ENCODE data around the gene MXD1. TPM values are rescaled to one million over a fixed set of nuclear protein-coding genes. Genes with fewer than 3 reads are reported as not detected.

Gene MXD1
- total and polyA plus RNA-seq, 2 experiments from 2014 or later: 1.8 to 3.9 TPM

DNA sequence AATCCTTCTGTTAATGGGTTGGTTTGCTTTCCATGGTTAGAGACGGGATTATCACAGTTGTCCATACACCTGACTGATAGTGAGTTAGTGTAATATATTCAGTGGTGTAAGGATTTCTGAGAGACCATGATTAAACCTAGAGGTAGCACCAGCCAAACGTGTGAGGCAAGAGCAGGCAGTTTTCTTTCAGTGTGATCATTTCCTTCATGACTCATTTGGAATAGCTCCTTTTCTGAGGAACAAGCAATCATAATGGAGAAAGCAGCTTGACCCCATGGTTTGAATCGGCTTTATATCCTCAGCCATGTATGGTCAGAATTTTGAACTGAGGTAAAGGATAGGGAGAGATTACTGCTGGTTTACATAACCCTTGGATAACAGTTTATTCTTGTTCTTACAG, 2.9 kb downstream of the MXD1 start:
- Histone ChIP-seq H4K20me1 (replicated peaks; ENCODE audit: insufficient read depth) (no peaks in the 10 kb centered on the region), H3K27ac (ENCODE audit: low read depth) (no peak overlapping the region), H3K27me3 (ENCODE audit: insufficient read depth) (no peaks in the 10 kb centered on the region), H3K36me3 (ENCODE audit: insufficient read depth) (no peaks in the 10 kb centered on the region), H3F3A (replicated peaks; ENCODE audit: low read depth) (no peaks in the 10 kb centered on the region), H3K79me2 (replicated peaks; ENCODE audit: insufficient read depth) (no peaks in the 10 kb centered on the region), H3K4me3 (no peak overlapping the region), H3K4me2 (no peak overlapping the region), H3K4me1 (ENCODE audit: insufficient read depth) (no peaks in the 10 kb centered on the region), H2AFZ (no peak overlapping the region), H3K9me2 (ENCODE audit: insufficient read depth) (no peaks in the 10 kb centered on the region)
- no peak overlapping the region for H3K27ac Mint-ChIP-seq
- TF ChIP-seq EZH2 (IDR thresholded peaks at IDR 0.05; ENCODE audit: low read depth, unreplicated experiment) (no peak), ZNF331 (CRISPR knock-in tag; IDR thresholded peaks at IDR 0.05; ENCODE audit: low read depth) (no peak)
- TF ChIP-seq, protein P1, sequence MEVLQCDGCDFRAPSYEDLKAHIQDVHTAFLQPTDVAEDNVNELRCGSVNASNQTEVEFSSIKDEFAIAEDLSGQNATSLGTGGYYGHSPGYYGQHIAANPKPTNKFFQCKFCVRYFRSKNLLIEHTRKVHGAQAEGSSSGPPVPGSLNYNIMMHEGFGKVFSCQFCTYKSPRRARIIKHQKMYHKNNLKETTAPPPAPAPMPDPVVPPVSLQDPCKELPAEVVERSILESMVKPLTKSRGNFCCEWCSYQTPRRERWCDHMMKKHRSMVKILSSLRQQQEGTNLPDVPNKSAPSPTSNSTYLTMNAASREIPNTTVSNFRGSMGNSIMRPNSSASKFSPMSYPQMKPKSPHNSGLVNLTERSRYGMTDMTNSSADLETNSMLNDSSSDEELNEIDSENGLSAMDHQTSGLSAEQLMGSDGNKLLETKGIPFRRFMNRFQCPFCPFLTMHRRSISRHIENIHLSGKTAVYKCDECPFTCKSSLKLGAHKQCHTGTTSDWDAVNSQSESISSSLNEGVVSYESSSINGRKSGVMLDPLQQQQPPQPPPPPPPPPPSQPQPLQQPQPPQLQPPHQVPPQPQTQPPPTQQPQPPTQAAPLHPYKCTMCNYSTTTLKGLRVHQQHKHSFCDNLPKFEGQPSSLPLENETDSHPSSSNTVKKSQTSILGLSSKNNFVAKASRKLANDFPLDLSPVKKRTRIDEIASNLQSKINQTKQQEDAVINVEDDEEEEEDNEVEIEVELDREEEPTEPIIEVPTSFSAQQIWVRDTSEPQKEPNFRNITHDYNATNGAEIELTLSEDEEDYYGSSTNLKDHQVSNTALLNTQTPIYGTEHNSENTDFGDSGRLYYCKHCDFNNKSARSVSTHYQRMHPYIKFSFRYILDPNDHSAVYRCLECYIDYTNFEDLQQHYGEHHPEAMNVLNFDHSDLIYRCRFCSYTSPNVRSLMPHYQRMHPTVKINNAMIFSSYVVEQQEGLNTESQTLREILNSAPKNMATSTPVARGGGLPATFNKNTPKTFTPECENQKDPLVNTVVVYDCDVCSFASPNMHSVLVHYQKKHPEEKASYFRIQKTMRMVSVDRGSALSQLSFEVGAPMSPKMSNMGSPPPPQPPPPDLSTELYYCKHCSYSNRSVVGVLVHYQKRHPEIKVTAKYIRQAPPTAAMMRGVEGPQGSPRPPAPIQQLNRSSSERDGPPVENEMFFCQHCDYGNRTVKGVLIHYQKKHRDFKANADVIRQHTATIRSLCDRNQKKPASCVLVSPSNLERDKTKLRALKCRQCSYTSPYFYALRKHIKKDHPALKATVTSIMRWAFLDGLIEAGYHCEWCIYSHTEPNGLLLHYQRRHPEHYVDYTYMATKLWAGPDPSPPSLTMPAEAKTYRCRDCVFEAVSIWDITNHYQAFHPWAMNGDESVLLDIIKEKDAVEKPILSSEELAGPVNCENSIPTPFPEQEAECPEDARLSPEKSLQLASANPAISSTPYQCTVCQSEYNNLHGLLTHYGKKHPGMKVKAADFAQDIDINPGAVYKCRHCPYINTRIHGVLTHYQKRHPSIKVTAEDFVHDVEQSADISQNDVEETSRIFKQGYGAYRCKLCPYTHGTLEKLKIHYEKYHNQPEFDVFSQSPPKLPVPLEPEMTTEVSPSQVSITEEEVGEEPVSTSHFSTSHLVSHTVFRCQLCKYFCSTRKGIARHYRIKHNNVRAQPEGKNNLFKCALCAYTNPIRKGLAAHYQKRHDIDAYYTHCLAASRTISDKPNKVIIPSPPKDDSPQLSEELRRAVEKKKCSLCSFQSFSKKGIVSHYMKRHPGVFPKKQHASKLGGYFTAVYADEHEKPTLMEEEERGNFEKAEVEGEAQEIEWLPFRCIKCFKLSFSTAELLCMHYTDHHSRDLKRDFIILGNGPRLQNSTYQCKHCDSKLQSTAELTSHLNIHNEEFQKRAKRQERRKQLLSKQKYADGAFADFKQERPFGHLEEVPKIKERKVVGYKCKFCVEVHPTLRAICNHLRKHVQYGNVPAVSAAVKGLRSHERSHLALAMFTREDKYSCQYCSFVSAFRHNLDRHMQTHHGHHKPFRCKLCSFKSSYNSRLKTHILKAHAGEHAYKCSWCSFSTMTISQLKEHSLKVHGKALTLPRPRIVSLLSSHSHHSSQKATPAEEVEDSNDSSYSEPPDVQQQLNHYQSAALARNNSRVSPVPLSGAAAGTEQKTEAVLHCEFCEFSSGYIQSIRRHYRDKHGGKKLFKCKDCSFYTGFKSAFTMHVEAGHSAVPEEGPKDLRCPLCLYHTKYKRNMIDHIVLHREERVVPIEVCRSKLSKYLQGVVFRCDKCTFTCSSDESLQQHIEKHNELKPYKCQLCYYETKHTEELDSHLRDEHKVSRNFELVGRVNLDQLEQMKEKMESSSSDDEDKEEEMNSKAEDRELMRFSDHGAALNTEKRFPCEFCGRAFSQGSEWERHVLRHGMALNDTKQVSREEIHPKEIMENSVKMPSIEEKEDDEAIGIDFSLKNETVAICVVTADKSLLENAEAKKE (CRISPR knock-in tag; IDR thresholded peaks at IDR 0.05): no peak
- H3K4me1 Mint-ChIP-seq: 0 out of 3 replicates have a peak, but pooled peaks cover 6% of the 10 kb centered on the region
- no peak for DNase-seq (ENCODE audit: low spot score)
- H3K36me3 Mint-ChIP-seq (ENCODE audit: low read depth): peaks cover 3% of the 10 kb centered on the region; the same call in 1 of the 3 replicates
- ATAC-seq: no peak
- no peaks in the 10 kb centered on the region for H3K9me3 Mint-ChIP-seq
- H3K4me3 Mint-ChIP-seq: no peak overlapping the region
- peaks cover 6% of the 10 kb centered on the region for H3K27me3 Mint-ChIP-seq (ENCODE audit: insufficient read depth, low read depth, poor library complexity)

DNA sequence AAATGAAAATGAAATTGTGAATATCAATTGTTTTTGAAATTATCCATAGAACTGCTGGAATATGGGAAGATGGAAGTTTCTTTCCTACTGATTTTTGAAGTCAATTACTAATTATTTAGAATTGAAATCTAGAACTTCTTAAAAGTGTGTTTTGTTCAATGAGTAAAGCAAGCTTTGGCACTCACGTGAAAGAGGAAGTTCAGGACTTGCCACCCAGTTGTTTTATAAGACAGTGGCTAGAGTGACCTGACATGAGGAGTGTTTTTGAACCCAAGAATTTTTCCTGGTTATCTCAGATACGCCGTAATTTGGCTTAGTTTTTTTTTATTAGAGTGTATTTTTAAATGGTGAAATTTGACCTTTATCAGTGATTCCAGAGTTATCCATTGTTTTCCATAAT, 3.5 kb downstream of the MXD1 start:
- no peak for DNase-seq (ENCODE audit: low spot score)
- Mint-ChIP-seq H3K36me3 (ENCODE audit: low read depth) (peaks cover 2% of the 10 kb centered on the region; the same call in 1 of the 3 replicates), H3K9me3 (no peaks in the 10 kb centered on the region), H3K4me3 (no peak overlapping the region), H3K4me1 (0 out of 3 replicates have a peak, but pooled peaks cover 5% of the 10 kb centered on the region), H3K27ac (no peak overlapping the region), H3K27me3 (ENCODE audit: insufficient read depth, low read depth, poor library complexity) (peaks cover 6% of the 10 kb centered on the region)
- H3F3A ChIP-seq (replicated peaks; ENCODE audit: low read depth): no peaks in the 10 kb centered on the region
- H3K79me2 ChIP-seq (replicated peaks; ENCODE audit: insufficient read depth): no peaks in the 10 kb centered on the region
- H3K4me1 ChIP-seq (ENCODE audit: insufficient read depth): no peaks in the 10 kb centered on the region
- H3K27me3 ChIP-seq (ENCODE audit: insufficient read depth): no peaks in the 10 kb centered on the region
- H3K4me3 ChIP-seq: no peak overlapping the region
- H3K27ac ChIP-seq (ENCODE audit: low read depth): no peak overlapping the region
- no peak for ATAC-seq
- no peaks in the 10 kb centered on the region for H4K20me1 ChIP-seq (replicated peaks; ENCODE audit: insufficient read depth)
- H3K36me3 ChIP-seq (ENCODE audit: insufficient read depth): no peaks in the 10 kb centered on the region
- H2AFZ ChIP-seq: no peak overlapping the region
- H3K4me2 ChIP-seq: no peak overlapping the region
- no peaks in the 10 kb centered on the region for H3K9me2 ChIP-seq (ENCODE audit: insufficient read depth)
- TF ChIP-seq, protein P1 (CRISPR knock-in tag; IDR thresholded peaks at IDR 0.05): no peak
- TF ChIP-seq ZNF114 (CRISPR knock-in tag; IDR thresholded peaks at IDR 0.05): no peak
- no peak for TF ChIP-seq NANOG (IDR thresholded peaks at IDR 0.05; ENCODE audit: borderline replicate concordance)
- TF ChIP-seq ZNF331 (CRISPR knock-in tag; IDR thresholded peaks at IDR 0.05; ENCODE audit: low read depth): no peak
- no peak for TF ChIP-seq EZH2 (IDR thresholded peaks at IDR 0.05; ENCODE audit: low read depth, unreplicated experiment)
- TF ChIP-seq POLR2AphosphoS5 (IDR thresholded peaks at IDR 0.05; ENCODE audit: low read depth): no peak

Data from GM23338 (cell line).